Liver (tissue), 9 donors: ENCODE measurements around the gene SPATS2L. TPM values are rescaled to one million over a fixed set of nuclear protein-coding genes. Genes with fewer than 3 reads are reported as not detected.

Experiments
- DNase-seq: peaks from one replicate; pipeline ENCODE4 v3.0.0-alpha.2; 2017; ENCODE audit warnings: low spot score
- H3K27ac ChIP-seq, 2 donors: one replicate each; pipeline ENCODE4 v1.7.0; 2013; ENCODE audit warnings: inconsistent platforms in 2 of 2, low read length in 2 of 2, control low read depth in 1 of 2, low read depth in 1 of 2, mild to moderate bottlenecking in 1 of 2
- H3K27me3 ChIP-seq, 4 donors: one replicate each; pipeline versions ENCODE4 v1.6.1 to v1.7.0; 2013; ENCODE audit warnings: low read length in 3 of 4, inconsistent platforms in 1 of 4, mild to moderate bottlenecking in 1 of 4, moderate library complexity in 1 of 4; ENCODE audit not compliant: control insufficient read depth in 4 of 4, insufficient read depth in 4 of 4
- H3K36me3 ChIP-seq, 4 donors: one replicate each; pipeline versions ENCODE4 v1.6.1 to v1.7.0; 2013; ENCODE audit warnings: low read length in 3 of 4, mild to moderate bottlenecking in 3 of 4, low read depth in 1 of 4, moderate library complexity in 1 of 4; ENCODE audit not compliant: control insufficient read depth in 4 of 4, insufficient read depth in 3 of 4
- H3K4me1 ChIP-seq, 4 donors: one replicate each; pipeline versions ENCODE4 v1.6.1 to v1.7.0; 2013; ENCODE audit warnings: low read length in 3 of 4, mild to moderate bottlenecking in 3 of 4, moderate library complexity in 1 of 4; ENCODE audit not compliant: control insufficient read depth in 4 of 4, insufficient read depth in 4 of 4
- H3K4me3 ChIP-seq, 3 donors: one replicate each; pipeline versions ENCODE4 v1.6.1 to v1.7.0; 2013; ENCODE audit warnings: low read length in 3 of 3, control low read depth in 1 of 3, low read depth in 1 of 3, mild to moderate bottlenecking in 1 of 3
- H3K9ac ChIP-seq, 2 donors: one replicate each; pipeline ENCODE4 v1.7.0; 2013; ENCODE audit warnings: low read length in 2 of 2, mild to moderate bottlenecking in 2 of 2, moderate library complexity in 2 of 2, control low read depth in 1 of 2, low read depth in 1 of 2
- H3K9me3 ChIP-seq, 4 donors: one replicate each; pipeline versions ENCODE4 v1.6.1 to v1.7.0; 2013; ENCODE audit warnings: low read length in 3 of 4; ENCODE audit not compliant: control insufficient read depth in 4 of 4
- EGR1 ChIP-seq, 2 donors: IDR thresholded peaks; 2 replicates each; pipeline ENCODE4 v1.6.1; 2016 to 2018; ENCODE audit warnings: antibody characterized with exemption in 2 of 2, low read depth in 2 of 2
- FOXA1 ChIP-seq: IDR thresholded peaks from 2 replicates; pipeline ENCODE4 v1.6.1; 2016; ENCODE audit warnings: antibody characterized with exemption
- FOXA2 ChIP-seq: IDR thresholded peaks from 2 replicates; pipeline ENCODE4 v1.6.1; 2016; ENCODE audit warnings: antibody characterized with exemption
- GABPA ChIP-seq, 2 donors: IDR thresholded peaks in 1 of 2; conservative IDR thresholded peaks in 1 of 2; 2 replicates each; pipeline ENCODE4 v1.6.1; 2016; ENCODE audit warnings: antibody characterized with exemption in 2 of 2, mild to moderate bottlenecking in 1 of 2, moderate library complexity in 1 of 2
- HNF4A ChIP-seq, 2 donors: conservative IDR thresholded peaks; 2 replicates each; pipeline ENCODE4 v1.6.1; 2016; ENCODE audit warnings: antibody characterized with exemption in 2 of 2, mild to moderate bottlenecking in 2 of 2
- HNF4G ChIP-seq: IDR thresholded peaks from 2 replicates; pipeline ENCODE4 v1.6.1; 2016; ENCODE audit warnings: antibody characterized with exemption
- JUND ChIP-seq, 2 donors: IDR thresholded peaks; 2 replicates each; pipeline ENCODE4 v1.6.1; 2016; ENCODE audit warnings: antibody characterized with exemption in 2 of 2
- NR2F2 ChIP-seq: IDR thresholded peaks from 2 replicates; pipeline ENCODE4 v1.6.1; 2016; ENCODE audit warnings: antibody characterized with exemption
- RAD21 ChIP-seq, 2 donors: IDR thresholded peaks; 2 replicates each; pipeline ENCODE4 v1.6.1; 2016; ENCODE audit warnings: antibody characterized with exemption in 2 of 2, mild to moderate bottlenecking in 2 of 2
- RXRA ChIP-seq, 2 donors: IDR thresholded peaks; 2 replicates each; pipeline ENCODE4 v1.6.1; 2017 to 2018; ENCODE audit warnings: antibody characterized with exemption in 2 of 2, mild to moderate bottlenecking in 1 of 2
- SP1 ChIP-seq: IDR thresholded peaks from 2 replicates; pipeline ENCODE4 v1.6.1; 2018; ENCODE audit warnings: antibody characterized with exemption, mild to moderate bottlenecking
- TAF1 ChIP-seq: conservative IDR thresholded peaks from 2 replicates; pipeline ENCODE4 v1.6.1; 2016; ENCODE audit warnings: antibody characterized with exemption, mild to moderate bottlenecking
- YY1 ChIP-seq: IDR thresholded peaks from 2 replicates; pipeline ENCODE4 v1.6.1; 2016; ENCODE audit warnings: antibody characterized with exemption, mild to moderate bottlenecking
- WGBS: extraction: QIAGEN DNeasy Blood & Tissue Kit; methylation state at CpG from one replicate; pipeline ENCODE4 v1.1.7; 2013; 5-methylcytosine and 5-hydroxymethylcytosine counted together
- polyA plus RNA-seq, 2 donors: library from polyadenylated mRNA; stranded (reverse) in 1 of 2; unstranded in 1 of 2; fragments of 200-250 nt in 1 of 2; fragments of >200 nt in 1 of 2; fragmentation: Nextera tagmentation in 1 of 2; extraction: Ambion mirVana in 1 of 2; gene quantifications; one replicate each; pipeline versions ENCODE4 v1.2.1 to v1.2.3, GENCODE V29; 2013 to 2015
- total RNA-seq, 2 donors: library from RNA; depleted of rRNA; stranded (reverse); fragments of >200 nt; gene quantifications; one replicate each; pipeline ENCODE4 v1.2.3, GENCODE V29; 2014
- TF ChIP-seq, protein P1 (sequence below): IDR thresholded peaks from 2 replicates; pipeline ENCODE4 v1.6.1; 2016; ENCODE audit warnings: antibody characterized with exemption, mild to moderate bottlenecking
- TF ChIP-seq, protein P2 (sequence below): IDR thresholded peaks from 2 replicates; pipeline ENCODE4 v1.6.1; 2016; ENCODE audit warnings: antibody characterized with exemption
- TF ChIP-seq, protein P3 (sequence below): IDR thresholded peaks from 2 replicates; pipeline ENCODE4 v1.6.1; 2016; ENCODE audit warnings: antibody characterized with exemption
- TF ChIP-seq, protein P4 (sequence below): IDR thresholded peaks from 2 replicates; pipeline ENCODE4 v1.6.1; 2016; ENCODE audit warnings: antibody characterized with exemption
- TF ChIP-seq, protein P5 (sequence below): fragments of 150-350 bp; IDR thresholded peaks from 2 replicates; pipeline ENCODE4 v1.5.1; 2017; ENCODE audit warnings: improper control_type of control experiment, low read depth, low read length; ENCODE audit not compliant: missing input control
- donor health status: healthy.
- donor health status: healthy.
- donor health status: healthy.
- donor health status: healthy.
- donor health status: healthy.

The SPATS2L gene
- total and polyA plus RNA-seq, 4 donors = 31.4 to 49.9 (median 42.4) TPM

DNA sequence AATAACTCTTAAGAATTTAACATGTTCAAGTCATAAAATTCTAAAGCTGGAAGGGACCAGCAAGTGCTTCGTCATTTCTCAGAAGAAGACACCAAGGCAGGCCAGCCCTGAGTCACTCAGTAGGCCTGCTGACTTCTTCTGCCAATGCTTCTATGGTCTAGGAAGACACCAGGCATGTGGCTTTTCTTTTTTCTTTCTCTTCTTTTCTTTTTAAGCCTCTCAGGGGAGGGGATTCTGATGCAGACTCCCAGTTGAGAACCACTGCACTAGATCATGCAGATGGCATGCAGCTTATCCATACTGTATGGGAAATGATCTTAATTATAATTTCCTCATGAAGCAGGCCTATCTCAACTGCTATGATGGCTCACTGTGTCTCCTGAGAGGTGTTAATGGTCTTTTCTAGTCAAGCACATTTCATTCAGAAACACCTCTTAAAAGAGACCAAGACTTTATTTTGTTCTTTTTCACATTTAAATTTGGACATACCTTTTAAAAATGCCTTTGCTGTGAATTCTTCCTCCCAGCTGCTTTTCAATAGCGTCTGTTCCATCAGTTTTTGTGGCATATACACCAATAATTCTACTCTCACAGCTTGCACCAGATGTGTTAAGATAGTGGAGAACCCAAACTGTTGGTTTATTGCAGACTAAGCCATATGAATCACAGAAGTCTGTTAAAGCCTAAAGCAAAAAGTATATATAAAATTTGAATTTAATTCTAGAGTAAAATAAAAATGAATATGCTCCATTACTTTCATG, 192.1 kb downstream of the SPATS2L start:
- Histone ChIP-seq H3K9me3 (no peaks in the 10 kb centered on the region), H3K4me1 (no peaks in the 10 kb centered on the region), H3K36me3 (peaks cover 0 to 22% (median 10%) of the 10 kb centered on the region in 4 donors), H3K27me3 (no peaks in the 10 kb centered on the region), H3K9ac (no peak overlapping the region), H3K27ac (no peak overlapping the region), H3K4me3 (no peak overlapping the region)
- DNase-seq = no peak
- TF ChIP-seq FOXA1 = no peak
- TF ChIP-seq GABPA (IDR thresholded peaks at IDR 0.05 in 1 of 2, conservative IDR thresholded peaks at IDR 0.05 in 1 of 2) = no peak
- TF ChIP-seq, protein P1, sequence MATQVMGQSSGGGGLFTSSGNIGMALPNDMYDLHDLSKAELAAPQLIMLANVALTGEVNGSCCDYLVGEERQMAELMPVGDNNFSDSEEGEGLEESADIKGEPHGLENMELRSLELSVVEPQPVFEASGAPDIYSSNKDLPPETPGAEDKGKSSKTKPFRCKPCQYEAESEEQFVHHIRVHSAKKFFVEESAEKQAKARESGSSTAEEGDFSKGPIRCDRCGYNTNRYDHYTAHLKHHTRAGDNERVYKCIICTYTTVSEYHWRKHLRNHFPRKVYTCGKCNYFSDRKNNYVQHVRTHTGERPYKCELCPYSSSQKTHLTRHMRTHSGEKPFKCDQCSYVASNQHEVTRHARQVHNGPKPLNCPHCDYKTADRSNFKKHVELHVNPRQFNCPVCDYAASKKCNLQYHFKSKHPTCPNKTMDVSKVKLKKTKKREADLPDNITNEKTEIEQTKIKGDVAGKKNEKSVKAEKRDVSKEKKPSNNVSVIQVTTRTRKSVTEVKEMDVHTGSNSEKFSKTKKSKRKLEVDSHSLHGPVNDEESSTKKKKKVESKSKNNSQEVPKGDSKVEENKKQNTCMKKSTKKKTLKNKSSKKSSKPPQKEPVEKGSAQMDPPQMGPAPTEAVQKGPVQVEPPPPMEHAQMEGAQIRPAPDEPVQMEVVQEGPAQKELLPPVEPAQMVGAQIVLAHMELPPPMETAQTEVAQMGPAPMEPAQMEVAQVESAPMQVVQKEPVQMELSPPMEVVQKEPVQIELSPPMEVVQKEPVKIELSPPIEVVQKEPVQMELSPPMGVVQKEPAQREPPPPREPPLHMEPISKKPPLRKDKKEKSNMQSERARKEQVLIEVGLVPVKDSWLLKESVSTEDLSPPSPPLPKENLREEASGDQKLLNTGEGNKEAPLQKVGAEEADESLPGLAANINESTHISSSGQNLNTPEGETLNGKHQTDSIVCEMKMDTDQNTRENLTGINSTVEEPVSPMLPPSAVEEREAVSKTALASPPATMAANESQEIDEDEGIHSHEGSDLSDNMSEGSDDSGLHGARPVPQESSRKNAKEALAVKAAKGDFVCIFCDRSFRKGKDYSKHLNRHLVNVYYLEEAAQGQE = no peak
- TF ChIP-seq SP1 = no peak
- no peak for TF ChIP-seq RXRA (IDR thresholded peaks at IDR 0.05)
- no peak for TF ChIP-seq RAD21 (IDR thresholded peaks at IDR 0.05)
- no peak for TF ChIP-seq HNF4A (conservative IDR thresholded peaks at IDR 0.05)
- no peak for TF ChIP-seq NR2F2
- no peak for TF ChIP-seq EGR1 (IDR thresholded peaks at IDR 0.05; ENCODE audit: low read depth in 2 of 2)
- TF ChIP-seq, protein P2, sequence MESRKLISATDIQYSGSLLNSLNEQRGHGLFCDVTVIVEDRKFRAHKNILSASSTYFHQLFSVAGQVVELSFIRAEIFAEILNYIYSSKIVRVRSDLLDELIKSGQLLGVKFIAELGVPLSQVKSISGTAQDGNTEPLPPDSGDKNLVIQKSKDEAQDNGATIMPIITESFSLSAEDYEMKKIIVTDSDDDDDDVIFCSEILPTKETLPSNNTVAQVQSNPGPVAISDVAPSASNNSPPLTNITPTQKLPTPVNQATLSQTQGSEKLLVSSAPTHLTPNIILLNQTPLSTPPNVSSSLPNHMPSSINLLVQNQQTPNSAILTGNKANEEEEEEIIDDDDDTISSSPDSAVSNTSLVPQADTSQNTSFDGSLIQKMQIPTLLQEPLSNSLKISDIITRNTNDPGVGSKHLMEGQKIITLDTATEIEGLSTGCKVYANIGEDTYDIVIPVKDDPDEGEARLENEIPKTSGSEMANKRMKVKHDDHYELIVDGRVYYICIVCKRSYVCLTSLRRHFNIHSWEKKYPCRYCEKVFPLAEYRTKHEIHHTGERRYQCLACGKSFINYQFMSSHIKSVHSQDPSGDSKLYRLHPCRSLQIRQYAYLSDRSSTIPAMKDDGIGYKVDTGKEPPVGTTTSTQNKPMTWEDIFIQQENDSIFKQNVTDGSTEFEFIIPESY = no peak
- no peak for TF ChIP-seq JUND (IDR thresholded peaks at IDR 0.05)
- TF ChIP-seq, protein P3, sequence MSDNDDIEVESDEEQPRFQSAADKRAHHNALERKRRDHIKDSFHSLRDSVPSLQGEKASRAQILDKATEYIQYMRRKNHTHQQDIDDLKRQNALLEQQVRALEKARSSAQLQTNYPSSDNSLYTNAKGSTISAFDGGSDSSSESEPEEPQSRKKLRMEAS = no peak
- TF ChIP-seq YY1 = no peak
- TF ChIP-seq, protein P4, sequence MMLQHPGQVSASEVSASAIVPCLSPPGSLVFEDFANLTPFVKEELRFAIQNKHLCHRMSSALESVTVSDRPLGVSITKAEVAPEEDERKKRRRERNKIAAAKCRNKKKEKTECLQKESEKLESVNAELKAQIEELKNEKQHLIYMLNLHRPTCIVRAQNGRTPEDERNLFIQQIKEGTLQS = no peak
- TF ChIP-seq FOXA2 = no peak
- no peak for TF ChIP-seq HNF4G
- TF ChIP-seq, protein P5, sequence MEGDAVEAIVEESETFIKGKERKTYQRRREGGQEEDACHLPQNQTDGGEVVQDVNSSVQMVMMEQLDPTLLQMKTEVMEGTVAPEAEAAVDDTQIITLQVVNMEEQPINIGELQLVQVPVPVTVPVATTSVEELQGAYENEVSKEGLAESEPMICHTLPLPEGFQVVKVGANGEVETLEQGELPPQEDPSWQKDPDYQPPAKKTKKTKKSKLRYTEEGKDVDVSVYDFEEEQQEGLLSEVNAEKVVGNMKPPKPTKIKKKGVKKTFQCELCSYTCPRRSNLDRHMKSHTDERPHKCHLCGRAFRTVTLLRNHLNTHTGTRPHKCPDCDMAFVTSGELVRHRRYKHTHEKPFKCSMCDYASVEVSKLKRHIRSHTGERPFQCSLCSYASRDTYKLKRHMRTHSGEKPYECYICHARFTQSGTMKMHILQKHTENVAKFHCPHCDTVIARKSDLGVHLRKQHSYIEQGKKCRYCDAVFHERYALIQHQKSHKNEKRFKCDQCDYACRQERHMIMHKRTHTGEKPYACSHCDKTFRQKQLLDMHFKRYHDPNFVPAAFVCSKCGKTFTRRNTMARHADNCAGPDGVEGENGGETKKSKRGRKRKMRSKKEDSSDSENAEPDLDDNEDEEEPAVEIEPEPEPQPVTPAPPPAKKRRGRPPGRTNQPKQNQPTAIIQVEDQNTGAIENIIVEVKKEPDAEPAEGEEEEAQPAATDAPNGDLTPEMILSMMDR = no peak
- TF ChIP-seq TAF1 = no peak
- 95% methylated on average over 2 of the region's 2 CpGs for WGBS
